Heart right ventricle (tissue), 16 donors: ENCODE results near the gene MUSTN1. TPM values are rescaled to one million over a fixed set of nuclear protein-coding genes. Genes with fewer than 3 reads are reported as not detected.

Experiments used
- ATAC-seq, 8 donors: fragments of 200-7000 bp; cut with Tn5 transposase; one replicate each; pipeline ENCODE4 v1.9.1; 2020; ENCODE audit warnings: mild to moderate bottlenecking in 8 of 8, moderate library complexity in 8 of 8, moderate number of reproducible peaks in 1 of 8
- DNase-seq, 2 donors: peaks; one replicate each; pipeline ENCODE4 v3.0.0-alpha.2; 2020
- H3K27ac ChIP-seq, 10 donors: fragments of 200-600 bp; sonication (generic) in 2 of 10; one replicate each; pipeline versions ENCODE4 v1.5.0 to v1.8.0; 2020 to 2022; ENCODE audit warnings: mild to moderate bottlenecking in 3 of 10
- H3K27me3 ChIP-seq, 7 donors: fragments of 200-600 bp; one replicate each; pipeline ENCODE4 v1.8.0; 2021 to 2022; ENCODE audit warnings: mild to moderate bottlenecking in 2 of 7
- H3K36me3 ChIP-seq, 9 donors: fragments of 200-600 bp; sonication (generic) in 1 of 9; one replicate each; pipeline versions ENCODE4 v1.5.0 to v1.8.0; 2020 to 2022; ENCODE audit warnings: mild to moderate bottlenecking in 2 of 9
- H3K4me1 ChIP-seq, 9 donors: fragments of 200-600 bp; sonication (generic) in 1 of 9; one replicate each; pipeline versions ENCODE4 v1.5.0 to v1.8.0; 2020 to 2022; ENCODE audit warnings: mild to moderate bottlenecking in 4 of 9
- H3K4me3 ChIP-seq, 10 donors: fragments of 200-600 bp; sonication (generic) in 2 of 10; one replicate each; pipeline versions ENCODE4 v1.5.0 to v1.8.0; 2020 to 2022; ENCODE audit warnings: mild to moderate bottlenecking in 7 of 10, moderate library complexity in 2 of 10
- H3K9me3 ChIP-seq, 11 donors: fragments of 200-600 bp in 10 of 11; sonication (generic) in 2 of 11; one replicate each; pipeline versions ENCODE4 v1.5.0 to v1.8.0; 2013 to 2022; ENCODE audit warnings: mild to moderate bottlenecking in 2 of 11, control low read depth in 1 of 11, moderate library complexity in 1 of 11
- CTCF ChIP-seq, 9 donors: fragments of 200-600 bp; sonication (generic) in 2 of 9; IDR thresholded peaks; one replicate each; pipeline versions ENCODE4 v1.5.0 to v1.8.0; 2021 to 2022; ENCODE audit warnings: antibody characterized with exemption in 9 of 9, mild to moderate bottlenecking in 5 of 9, moderate library complexity in 1 of 9
- WGBS, 2 donors: extraction: QIAGEN DNeasy Blood & Tissue Kit; methylation state at CpG; one replicate each; pipeline ENCODE4 v1.1.7; 2013; ENCODE audit warnings: inconsistent platforms in 1 of 2; 5-methylcytosine and 5-hydroxymethylcytosine counted together
- intact Hi-C, 10 donors: fragments of 100-400 bp; cut with DNase I; formaldehyde crosslinking; loops; one replicate each; pipeline versions ENCODE4 v1.11.1 to v1.14.2; 2022
- polyA plus RNA-seq, 2 donors: library from polyadenylated mRNA; stranded (reverse); fragments of 200-250 nt; gene quantifications; one replicate each; pipeline ENCODE4 v1.2.3, GENCODE V29; 2013
- total RNA-seq, 10 donors: library from RNA; stranded (reverse); fragmentation: NEBNext Ultra II Directional in 3 of 10; extraction: Animal tissue kit (Norgen Biotek cat#: 25700) in 3 of 10; gene quantifications; one replicate each; pipeline versions ENCODE4 v1.2.1 to v1.2.4, GENCODE V29; 2021 to 2023
- donor health status: Arrhythmogenic right ventricular cardiomyopathy.
- donor health status: ischemic (EF 13 %, LVEDD 7.1; RV severe dilation, severe dysfunction).
- donor health status: healthy with polysubstance abuse.
- donor health status: DM: no; HTN: yes; CAD: no.
- donor health status: DM: no; HTN: no; CAD: no.
- donor health status: ischemic (EF 25% LVEDD 6.9; RV normal size, moderate dysfunction).
- donor health status: ischemic (EF 25% LVEDD 5.7; RV mildly dilated, moderate dysfunction).
- donor health status: healthy.
- donor health status: DM: yes; HTN: yes; CAD: no.
- donor health status: Ischemic cardiomyopathy.
- donor health status: ischemic (EF 35%, LVEDD 5.7; RV mildly dilated, moderate dysfunction).
- donor health status: nonischemic (EF 11% LVEDD 7.7; RV severe dilation, severe dysfunction).
- donor health status: DM: yes; HTN: yes; CAD: no.
- donor health status: PGD.
- donor health status: ischemic (EF 29% LVEDD 5.4; RV normal size, mild dysfunction).
- donor health status: nonischemic (EF 23%, LVEDD 6.1; RV moderate dilation, normal function).

MUSTN1 gene
- total and polyA plus RNA-seq, 12 donors, result 13.0 to 182 (median 40.4) TPM

GRCh38 chr3:52790741-52791140 lies 44.1 kb downstream of the MUSTN1 start:
- Histone ChIP-seq H3K27ac (no peak overlapping the region), H3K36me3 (no peaks in the 10 kb centered on the region), H3K9me3 (no peaks in the 10 kb centered on the region), H3K4me1 (no peaks in the 10 kb centered on the region), H3K27me3 (peaks cover 0 to 3% (median 0%) of the 10 kb centered on the region in 7 donors), H3K4me3 (no peak overlapping the region)
- intact Hi-C loops, result no loop called here
- no peak for DNase-seq
- 90 to 93% methylated on average over 13 of the region's 13 CpGs for WGBS, 2 donors
- ATAC-seq, result no peak
- TF ChIP-seq CTCF (IDR thresholded peaks at IDR 0.05), result no peak

- H3K27ac ChIP-seq, result no peak overlapping the region
- peaks cover 0 to 3% (median 0%) of the 10 kb centered on the region in 7 donors for H3K27me3 ChIP-seq
- H3K36me3 ChIP-seq, result no peaks in the 10 kb centered on the region
- TF ChIP-seq CTCF (IDR thresholded peaks at IDR 0.05), result no peak
- no peak overlapping the region for H3K4me3 ChIP-seq
- intact Hi-C loops, result no loop called here
- no peaks in the 10 kb centered on the region for H3K9me3 ChIP-seq
- DNase-seq (no peak), ATAC-seq (no peak)
- WGBS, 2 donors, result 84 to 86% methylated on average over 7 of the region's 7 CpGs
- no peaks in the 10 kb centered on the region for H3K4me1 ChIP-seq
These were observed 44.5 kb downstream of the MUSTN1 start for GRCh38 chr3:52790337-52790736.

GRCh38 chr3:52789746-52790040 lies 45.1 kb downstream of the MUSTN1 start:
- no peaks in the 10 kb centered on the region for H3K9me3 ChIP-seq
- no peak overlapping the region for H3K4me3 ChIP-seq
- H3K27ac ChIP-seq, result no peak overlapping the region
- ATAC-seq (no peak), DNase-seq (no peak)
- H3K27me3 ChIP-seq, result peaks cover 0 to 3% (median 0%) of the 10 kb centered on the region in 7 donors
- no peak for TF ChIP-seq CTCF (IDR thresholded peaks at IDR 0.05)
- H3K4me1 ChIP-seq, result no peaks in the 10 kb centered on the region
- WGBS, 2 donors, result 91 to 92% methylated on average over 6 of the region's 6 CpGs
- intact Hi-C loops, result no loop called here
- H3K36me3 ChIP-seq, result no peaks in the 10 kb centered on the region

GRCh38 chr3:52788890-52789745 lies 45.7 kb downstream of the MUSTN1 start:
- no peak for TF ChIP-seq CTCF (IDR thresholded peaks at IDR 0.05)
- intact Hi-C loops, result no loop called here
- DNase-seq (no peak), ATAC-seq (no peak)
- Histone ChIP-seq H3K27ac (no peak overlapping the region), H3K27me3 (peaks cover 0 to 3% (median 0%) of the 10 kb centered on the region in 7 donors), H3K36me3 (no peaks in the 10 kb centered on the region), H3K4me1 (no peaks in the 10 kb centered on the region), H3K4me3 (no peak overlapping the region), H3K9me3 (no peaks in the 10 kb centered on the region)
- 81 to 83% methylated on average over 16 of the region's 16 CpGs for WGBS, 2 donors
